A549 (cell line): ENCODE measurements around the gene SLC6A18.

ENCODE experiments used
- CTCF ChIP-seq: fragments of >200 bp; sonication (Bioruptor Twin); formaldehyde crosslinking; IDR thresholded peaks from 3 replicates; pipeline ENCODE4 v1.5.1; 2016
- JUN ChIP-seq, 2 experiments: fragments of >200 bp; sonication (Bioruptor Twin); formaldehyde crosslinking; IDR thresholded peaks; 2 replicates in 1 of 2; 3 replicates in 1 of 2; pipeline ENCODE4 v1.6.1; 2016 to 2017
- POLR2A ChIP-seq: IDR thresholded peaks from 2 replicates; pipeline ENCODE4 v1.6.1; 2012; ENCODE audit warnings: mild to moderate bottlenecking, low read length

GRCh38 chr5:1292846-1293415, 67.8 kb downstream of the SLC6A18 start:
- TF ChIP-seq CTCF (no peak), JUN (IDR thresholded peaks at IDR 0.05) (no peak), POLR2A (no peak)
